GM12878 (cell line): Measurements from ENCODE around the gene KANSL3. TPM values are rescaled to one million over a fixed set of nuclear protein-coding genes. Genes with fewer than 3 reads are reported as not detected.

Experiments
- ATAC-seq: fragments of 200-7000 bp; cut with Tn5 transposase; 3 replicates; pipeline ENCODE4 v1.9.1; 2020; ENCODE audit warnings: mild to moderate bottlenecking, moderate library complexity
- BruUV-seq: library from RNA; stranded (reverse); fragments of 400-500 nt; replicated peaks from 2 replicates; lab custom pipeline; 2021; lab: Mats Ljungman, UMichigan
- CTCF ChIA-PET: fragments of 300-600 bp; sonication (Branson Sonifier 250); formaldehyde crosslinking; extraction: SDS; loops from one replicate; lab custom pipeline; 2021; ENCODE audit warnings: inconsistent platforms; lab: Yijun Ruan, JAX
- POLR2A ChIA-PET: fragments of 350-600 bp; formaldehyde crosslinking; extraction: SDS; loops from one replicate; lab custom pipeline; 2021; ENCODE audit warnings: inconsistent platforms; lab: Charles Lee
- RAD21 ChIA-PET: fragments of 300-600 bp; sonication (Branson Sonifier 250); formaldehyde crosslinking; loops from one replicate; lab custom pipeline; 2023; ENCODE audit warnings: antibody characterized with exemption; ENCODE audit not compliant: unreplicated experiment; lab: Charles Lee
- SMC1A ChIA-PET: fragments of 300-600 bp; sonication (Branson Sonifier 250); formaldehyde crosslinking; loops from one replicate; lab custom pipeline; 2023; ENCODE audit not compliant: unreplicated experiment, uncharacterized antibody; lab: Charles Lee
- DNase-seq: peaks from one replicate; pipeline ENCODE4 v3.0.0-alpha.2; 2011; ENCODE audit warnings: low read depth, low spot score
- FAIRE-seq: peaks from 3 replicates; lab custom pipeline; 2011; peaks lifted over from hg19 to GRCh38; lab: Jason Lieb, UNC
- H2AFZ ChIP-seq: 2 replicates; pipeline ENCODE4 v1.6.0; 2011; ENCODE audit warnings: low read depth, low read length, control low read depth; ENCODE audit not compliant: control insufficient read depth
- H3K27ac ChIP-seq: 2 replicates; pipeline ENCODE4 v1.5.1; 2011; ENCODE audit warnings: control low read depth; ENCODE audit not compliant: control insufficient read depth, insufficient read depth
- H3K27me3 ChIP-seq, 2 experiments: replicated peaks in 1 of 2; 2 replicates each; pipeline versions ENCODE4 v1.6.0 to v1.6.1; 2011; ENCODE audit warnings: low read length in 1 of 2; ENCODE audit not compliant: control insufficient read depth in 2 of 2, insufficient read depth in 2 of 2
- H3K36me3 ChIP-seq, 2 experiments: 2 replicates each; pipeline ENCODE4 v1.5.1; 2011; ENCODE audit warnings: low read length in 1 of 2; ENCODE audit not compliant: control insufficient read depth in 2 of 2, insufficient read depth in 2 of 2
- H3K4me1 ChIP-seq: 2 replicates; pipeline ENCODE4 v1.6.1; 2011; ENCODE audit warnings: mild to moderate bottlenecking, low read length, moderate library complexity, mixed read lengths; ENCODE audit not compliant: control insufficient read depth, insufficient read depth
- H3K4me2 ChIP-seq: 2 replicates; pipeline ENCODE4 v1.6.0; 2011; ENCODE audit warnings: control low read depth; ENCODE audit not compliant: control insufficient read depth, insufficient read depth
- H3K4me3 ChIP-seq: fragments of 200-600 bp; sonication (generic); 2 replicates; pipeline ENCODE4 v1.5.1; 2016
- H3K79me2 ChIP-seq: 2 replicates; pipeline ENCODE4 v1.6.0; 2011; ENCODE audit warnings: low read length; ENCODE audit not compliant: control insufficient read depth, insufficient read depth
- H3K9ac ChIP-seq: 2 replicates; pipeline ENCODE4 v1.8.0; 2011; ENCODE audit warnings: low read length, control low read depth, mixed read lengths; ENCODE audit not compliant: control insufficient read depth, insufficient read depth
- H3K9me3 ChIP-seq: replicated peaks from 3 replicates; pipeline ENCODE4 v1.5.1; 2011; ENCODE audit warnings: mild to moderate bottlenecking, low read length; ENCODE audit not compliant: control insufficient read depth, insufficient read depth
- H4K20me1 ChIP-seq: 2 replicates; pipeline ENCODE4 v1.6.0; 2011; ENCODE audit not compliant: control insufficient read depth, insufficient read depth
- BRCA1 ChIP-seq: IDR thresholded peaks from 2 replicates; pipeline ENCODE4 v1.6.1; 2011; ENCODE audit warnings: low read depth, low read length, improper control_type of control experiment
- CBX3 ChIP-seq: fragments of 200-600 bp; sonication (generic); IDR thresholded peaks from 2 replicates; pipeline ENCODE4 v1.6.1; 2016; ENCODE audit warnings: low read depth, borderline replicate concordance
- FOXM1 ChIP-seq: IDR thresholded peaks from 2 replicates; pipeline ENCODE4 v1.6.1; 2012; ENCODE audit warnings: low read depth, mild to moderate bottlenecking, inconsistent platforms, low read length, moderate library complexity
- NBN ChIP-seq: fragments of 450-650 bp; IDR thresholded peaks from 2 replicates; pipeline ENCODE4 v1.6.1; 2016
- NFIC ChIP-seq: IDR thresholded peaks from 2 replicates; pipeline ENCODE4 v1.6.1; 2012; ENCODE audit warnings: low read depth, mild to moderate bottlenecking, inconsistent platforms, low read length, moderate library complexity
- PKNOX1 ChIP-seq: fragments of 450-650 bp; IDR thresholded peaks from 2 replicates; pipeline ENCODE4 v1.6.1; 2016; ENCODE audit warnings: mild to moderate bottlenecking
- POLR2AphosphoS2 ChIP-seq: IDR thresholded peaks from 2 replicates; pipeline ENCODE4 v1.6.1; 2011; ENCODE audit warnings: low read depth, mild to moderate bottlenecking, low read length, improper control_type of control experiment, moderate library complexity
- RB1 ChIP-seq: fragments of 450-650 bp; formaldehyde crosslinking; IDR thresholded peaks from 2 replicates; pipeline ENCODE4 v1.6.1; 2017; ENCODE audit warnings: mild to moderate bottlenecking, borderline replicate concordance
- SRF ChIP-seq, 2 experiments: IDR thresholded peaks; 2 replicates each; pipeline ENCODE4 v1.6.1; 2011; ENCODE audit warnings: low read depth in 2 of 2, low read length in 2 of 2, mild to moderate bottlenecking in 1 of 2, moderate library complexity in 1 of 2
- ZNF687 ChIP-seq: fragments of 450-650 bp; IDR thresholded peaks from 2 replicates; pipeline ENCODE4 v1.6.1; 2017; ENCODE audit warnings: mild to moderate bottlenecking, moderate library complexity
- ZZZ3 ChIP-seq: IDR thresholded peaks from 2 replicates; pipeline ENCODE4 v1.6.1; 2011; ENCODE audit warnings: low read depth; ENCODE audit not compliant: control insufficient read depth, insufficient read length
- whole genome bisulfite sequencing: methylation state at CpG from one replicate; pipeline ENCODE4 v1.1.6; 2016; ENCODE audit warnings: low lambda C conversion rate; ENCODE audit not compliant: insufficient replicate concordance, insufficient coverage; ENCODE audit errors: missing lambda C conversion rate; 5-methylcytosine and 5-hydroxymethylcytosine counted together
- in situ Hi-C: fragments of 300-500 bp; cut with MboI; formaldehyde crosslinking; loops from 9 replicates; pipeline ENCODE4 v1.14.3; 2018; ENCODE audit warnings: mixed read lengths
- intact Hi-C: fragments of 100-400 bp; cut with micrococcal nuclease; formaldehyde crosslinking; loops from one replicate; pipeline ENCODE4 v1.14.2; 2022; ENCODE audit not compliant: unreplicated experiment
- polyA plus RNA-seq, 11 experiments: library from polyadenylated mRNA; depleted of rRNA in 4 of 11; unstranded in 6 of 11; stranded (reverse) in 5 of 11; fragments of >200 nt; fragmentation: Nextera tagmentation in 4 of 11; fragmentation: Illumina TruSeq in 1 of 11; extraction: Ambion mirVana in 4 of 11; extraction: Trizol in 1 of 11; gene quantifications; 1 replicate in 1 of 11; 2 replicates in 10 of 11; pipeline versions ENCODE4 v1.2.1 to v1.2.3, GENCODE V29; 2011 to 2016; ENCODE audit warnings: inconsistent platforms in 2 of 11, missing spikeins in 2 of 11, low read depth in 1 of 11
- total RNA-seq, 4 experiments: library from RNA; depleted of rRNA in 3 of 4; stranded (reverse); fragments of >200 nt in 3 of 4; fragmentation: Illumina TruSeq in 1 of 4; extraction: Trizol in 1 of 4; gene quantifications; 2 replicates each; pipeline versions ENCODE4 v1.2.1 to v1.2.3, GENCODE V29; 2013 to 2021

Gene KANSL3
- total and polyA plus RNA-seq, 10 of the 15 experiments (the other 5 are each of a cell fraction or from before 2014, with no cell fraction given): 5.6 to 25.9 (median 16.7) TPM

GRCh38 chr2:96681540-96681939 lies 43.4 kb upstream of the KANSL3 start:
- no peaks in the 10 kb centered on the region; a peak in 1 of 4 replicates for H3K27me3 ChIP-seq
- no peak overlapping the region for H3K9ac ChIP-seq
- no peak for DNase-seq
- H3K79me2 ChIP-seq: no peaks in the 10 kb centered on the region
- no TSS peak for BruUV-seq
- ChIA-PET CTCF (no interaction called here), RAD21 (no interaction called here), SMC1A (no interaction called here), POLR2A (no interaction called here)
- no peak overlapping the region for H3K4me2 ChIP-seq
- no peaks in the 10 kb centered on the region for H3K9me3 ChIP-seq
- no peak overlapping the region for H2AFZ ChIP-seq
- 52% methylated on average over 4 of the region's 4 CpGs for WGBS
- no peak for ATAC-seq
- H3K36me3 ChIP-seq: no peaks in the 10 kb centered on the region
- no peak overlapping the region for H3K4me3 ChIP-seq
- intact Hi-C loops (no loop called here), in situ Hi-C loops (no loop called here)
- no peak overlapping the region for H3K27ac ChIP-seq
- TF ChIP-seq FOXM1 (no peak), ZNF687 (no peak)
- H4K20me1 ChIP-seq: no peaks in the 10 kb centered on the region
- no peaks in the 10 kb centered on the region for H3K4me1 ChIP-seq
- FAIRE-seq: no peak

- Histone ChIP-seq H3K27ac (no peak overlapping the region), H3K9me3 (no peaks in the 10 kb centered on the region), H4K20me1 (no peaks in the 10 kb centered on the region), H3K4me1 (no peaks in the 10 kb centered on the region), H3K9ac (no peak overlapping the region), H3K4me2 (no peak overlapping the region), H3K79me2 (no peaks in the 10 kb centered on the region), H3K27me3 (no peaks in the 10 kb centered on the region; a peak in 1 of 4 replicates), H3K36me3 (no peaks in the 10 kb centered on the region), H3K4me3 (no peak overlapping the region), H2AFZ (no peak overlapping the region)
- FAIRE-seq (no peak), DNase-seq (no peak), ATAC-seq (no peak)
- POLR2A ChIA-PET: no interaction called here
- RAD21 ChIA-PET: no interaction called here
- TF ChIP-seq POLR2AphosphoS2 (no peak), ZZZ3 (no peak), PKNOX1 (no peak), SRF (IDR thresholded peaks at IDR 0.05; ENCODE audit: low read depth in 2 of 2, low read length in 2 of 2) (no peak), NBN (no peak), NFIC (no peak), RB1 (no peak), BRCA1 (no peak), CBX3 (no peak)
- BruUV-seq: no TSS peak
- 44% methylated on average over 5 of the region's 5 CpGs for WGBS
- in situ Hi-C loops: no loop called here
- CTCF ChIA-PET: no interaction called here
- intact Hi-C loops: no loop called here
- SMC1A ChIA-PET: no interaction called here
Measured at GRCh38 chr2:96680561-96681141, 42.5 kb upstream of the KANSL3 start.
